ENCODE measurements around the gene GIGYF2. TPM values are rescaled to one million over a fixed set of nuclear protein-coding genes. Genes with fewer than 3 reads are reported as not detected.

GIGYF2 gene
- total and polyA plus RNA-seq, 2 of the 13 experiments (the other 11 are each of a cell fraction or from before 2014, with no cell fraction given) = 44.9 to 73.5 TPM

GRCh38 chr2:232696609-232697058, 497 bp upstream of the GIGYF2 start (continued):
- TF ChIP-seq RERE (CRISPR knock-in tag; IDR thresholded peaks at IDR 0.05; ENCODE audit: low read depth) = no peak
- TF ChIP-seq RCOR2 (CRISPR knock-in tag; IDR thresholded peaks at IDR 0.05) = no peak
- TF ChIP-seq ATAD3A (CRISPR knock-in tag; IDR thresholded peaks at IDR 0.05) = no peak
- TF ChIP-seq MTA3 (CRISPR knock-in tag; IDR thresholded peaks at IDR 0.05) = no peak
- no peak for TF ChIP-seq HNRNPH1 (optimal IDR thresholded peaks at IDR 0.05; ENCODE audit: low read depth, low read length)
- no peak for TF ChIP-seq HNF1A (IDR thresholded peaks at IDR 0.05; ENCODE audit: low read depth)
- no peak for TF ChIP-seq HNF1A (CRISPR knock-in tag; IDR thresholded peaks at IDR 0.05; ENCODE audit: borderline replicate concordance)
- no peak for TF ChIP-seq RNF219 (CRISPR knock-in tag; IDR thresholded peaks at IDR 0.05)
- TF ChIP-seq ETV6 (CRISPR knock-in tag; conservative IDR thresholded peaks at IDR 0.05) = no peak
- no peak for TF ChIP-seq ZBTB3 (CRISPR knock-in tag; IDR thresholded peaks at IDR 0.05; ENCODE audit: borderline replicate concordance, low read depth)
- TF ChIP-seq PRPF4 (IDR thresholded peaks at IDR 0.05; ENCODE audit: low read depth, low read length, poor library complexity, severe bottlenecking) = peak; percentile 24
- TF ChIP-seq, protein P1, sequence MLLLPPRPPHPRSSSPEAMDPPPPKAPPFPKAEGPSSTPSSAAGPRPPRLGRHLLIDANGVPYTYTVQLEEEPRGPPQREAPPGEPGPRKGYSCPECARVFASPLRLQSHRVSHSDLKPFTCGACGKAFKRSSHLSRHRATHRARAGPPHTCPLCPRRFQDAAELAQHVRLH (CRISPR knock-in tag; IDR thresholded peaks at IDR 0.05; ENCODE audit: borderline replicate concordance, low read depth) = no peak
- no peak for TF ChIP-seq KDM5B (CRISPR knock-in tag; IDR thresholded peaks at IDR 0.05; ENCODE audit: borderline replicate concordance)
- TF ChIP-seq DBP (CRISPR knock-in tag; IDR thresholded peaks at IDR 0.05; ENCODE audit: not compliant biosample characterization) = no peak
- TF ChIP-seq ZNF747 (CRISPR knock-in tag; IDR thresholded peaks at IDR 0.05; ENCODE audit: borderline replicate concordance) = 0 out of 2 replicates have a peak, but pooled peaks have one; percentile 14
- no peak for TF ChIP-seq CHD4 (IDR thresholded peaks at IDR 0.05; ENCODE audit: borderline replicate concordance, low read length)
- TF ChIP-seq ZFP90 (CRISPR knock-in tag; IDR thresholded peaks at IDR 0.05; ENCODE audit: borderline replicate concordance) = 0 out of 2 replicates have a peak, but pooled peaks have one; percentile 57
